HG02973 (cell line): ENCODE data around the gene RHEX.
A peak's percentile ranks its signal among the peaks of the same experiment; 100 is the strongest.
"Not testable (repeated sequence)": the region's sequence is repeated elsewhere in the genome, so short reads cannot be mapped to it uniquely, and the experiment has no call there.

Experiments
- ATAC-seq: cut with Tn5 transposase; IDR thresholded peaks from one replicate; pipeline ENCODE4 v1.9.1; 2021; ENCODE audit warnings: moderate library complexity; ENCODE audit not compliant: unreplicated experiment

Gene RHEX

DNA sequence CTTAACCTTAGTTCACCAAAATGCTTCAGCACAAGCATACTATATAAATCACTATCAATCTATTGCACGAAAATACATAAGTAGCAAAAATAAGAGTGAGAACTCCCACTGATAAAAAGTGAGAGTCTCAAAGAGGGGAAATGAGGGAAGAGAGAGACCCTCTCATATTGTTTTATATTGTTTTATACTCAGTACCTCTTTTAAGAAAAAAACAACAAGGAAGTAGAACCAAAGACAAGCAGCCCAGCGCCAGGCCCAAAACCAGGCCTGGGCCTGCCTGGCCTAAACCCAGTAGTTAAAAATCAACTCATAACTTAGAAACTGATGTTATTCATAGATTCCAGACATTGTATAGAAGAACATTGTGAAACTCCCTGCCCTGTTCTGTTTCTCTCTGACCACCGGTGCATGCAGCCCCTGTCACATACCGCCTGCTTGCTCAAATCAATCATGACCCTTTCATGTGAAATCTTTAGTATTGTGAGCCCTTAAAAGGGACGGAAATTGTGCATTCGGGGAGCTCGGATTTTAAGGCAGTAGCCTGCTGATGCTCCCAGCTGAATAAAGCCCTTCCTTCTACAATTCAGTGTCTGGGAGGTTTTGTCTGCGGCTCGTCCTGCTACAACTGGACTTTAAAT is 5.4 kb downstream of the RHEX start:
- not testable (repeated sequence) for ATAC-seq

DNA sequence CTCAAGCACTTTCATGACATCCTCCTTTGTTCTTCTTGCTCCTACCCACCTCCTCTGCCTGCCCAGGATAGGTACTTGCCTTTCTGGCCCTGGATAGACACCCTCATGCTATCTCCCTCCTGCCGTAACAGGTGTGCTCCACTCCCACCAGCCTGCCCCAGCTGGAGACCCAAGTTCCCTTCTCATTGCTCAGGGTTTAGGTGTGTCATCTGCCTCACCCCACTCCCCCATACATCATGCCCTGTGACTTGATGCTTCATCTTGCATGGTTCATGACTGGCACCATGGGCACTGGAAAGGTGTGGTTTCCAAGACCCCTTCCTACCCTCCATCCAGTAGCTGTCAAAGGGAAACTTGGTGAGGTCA is 5.9 kb downstream of the RHEX start:
- no peak for ATAC-seq

DNA sequence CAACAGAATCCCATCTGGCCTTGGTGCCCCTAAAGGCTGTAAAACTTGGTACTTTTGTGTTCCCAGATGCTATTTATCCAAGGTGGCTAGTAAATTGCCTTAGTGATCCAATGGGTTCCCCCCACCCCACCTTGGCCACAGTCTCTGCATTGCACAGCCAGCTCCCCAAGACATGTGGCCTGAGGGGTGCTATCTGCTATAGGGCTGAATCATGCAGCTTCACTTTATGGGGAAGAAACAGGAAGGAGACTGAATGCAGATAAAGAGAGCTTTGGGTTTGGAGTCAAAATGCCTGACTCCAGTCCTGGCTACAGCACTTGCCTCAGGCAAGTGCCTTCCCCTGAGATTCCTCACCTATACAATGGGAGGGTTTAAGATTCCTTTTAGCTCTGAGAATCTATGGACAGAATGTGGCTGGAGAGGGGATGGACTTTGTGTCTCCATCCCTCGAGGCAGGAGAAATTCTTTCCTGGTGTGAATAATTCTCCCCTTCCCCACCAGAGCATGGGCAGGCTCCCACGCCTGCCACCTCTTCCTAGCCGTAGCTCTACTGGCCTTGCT is 6.5 kb downstream of the RHEX start:
- ATAC-seq, result no peak

DNA sequence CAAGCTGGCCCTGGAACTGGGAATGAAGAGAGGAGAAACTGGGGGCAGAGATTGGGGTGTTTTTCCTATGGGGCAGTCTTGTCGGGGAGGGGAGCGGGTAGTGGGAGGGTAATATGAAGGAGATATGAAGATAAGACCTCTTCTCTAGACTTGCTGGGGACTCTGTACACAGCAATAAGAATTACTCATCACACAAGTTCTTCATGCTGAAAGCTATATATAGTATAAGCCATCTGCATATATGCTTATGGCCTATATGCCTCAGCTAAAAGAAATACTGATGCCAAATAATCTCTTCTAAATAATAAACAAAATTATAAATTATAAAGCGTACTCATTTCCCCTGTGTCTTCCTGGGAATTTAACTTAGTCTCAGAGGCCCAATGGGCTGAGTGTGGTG is 7.9 kb downstream of the RHEX start:
- no peak for ATAC-seq

DNA sequence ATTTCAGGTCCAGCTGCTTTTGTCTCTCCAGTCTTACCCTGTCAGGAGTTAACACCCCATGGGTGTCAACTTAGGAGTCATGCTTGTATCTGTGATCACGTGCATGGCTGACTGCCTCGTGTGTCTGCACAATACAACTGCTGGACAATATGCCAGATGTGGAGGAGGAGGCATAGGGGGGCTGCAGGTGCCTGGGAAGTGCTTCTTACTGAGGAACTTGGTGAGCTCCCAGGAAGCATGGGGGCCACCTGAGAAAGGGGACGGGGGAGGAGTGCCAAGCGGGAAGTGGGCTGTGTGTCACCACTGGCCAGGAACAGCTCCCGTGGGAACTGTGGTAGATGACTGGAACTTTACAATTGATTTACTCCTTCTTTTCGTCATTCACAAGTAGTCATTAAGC is 9.5 kb downstream of the RHEX start:
- ATAC-seq, result no peak

DNA sequence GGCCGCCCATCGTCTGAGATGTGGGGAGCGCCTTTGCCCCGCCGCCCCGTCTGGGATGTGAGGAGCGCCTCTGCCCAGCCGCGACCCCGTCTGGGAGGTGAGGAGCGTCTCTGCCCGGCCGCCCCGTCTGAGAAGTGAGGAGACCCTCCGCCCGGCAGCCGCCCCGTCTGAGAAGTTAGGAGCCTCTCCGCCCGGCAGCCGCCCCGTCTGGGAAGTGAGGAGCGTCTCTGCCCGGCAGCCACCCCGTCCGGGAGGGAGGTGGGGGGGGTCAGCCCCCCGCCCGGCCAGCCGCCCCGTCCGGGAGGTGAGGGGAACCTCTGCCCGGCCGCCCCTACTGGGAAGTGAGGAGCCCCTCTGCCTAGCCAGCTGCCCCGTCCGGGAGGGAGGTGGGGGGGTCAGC is 11.0 kb downstream of the RHEX start:
- ATAC-seq, result not testable (repeated sequence)

DNA sequence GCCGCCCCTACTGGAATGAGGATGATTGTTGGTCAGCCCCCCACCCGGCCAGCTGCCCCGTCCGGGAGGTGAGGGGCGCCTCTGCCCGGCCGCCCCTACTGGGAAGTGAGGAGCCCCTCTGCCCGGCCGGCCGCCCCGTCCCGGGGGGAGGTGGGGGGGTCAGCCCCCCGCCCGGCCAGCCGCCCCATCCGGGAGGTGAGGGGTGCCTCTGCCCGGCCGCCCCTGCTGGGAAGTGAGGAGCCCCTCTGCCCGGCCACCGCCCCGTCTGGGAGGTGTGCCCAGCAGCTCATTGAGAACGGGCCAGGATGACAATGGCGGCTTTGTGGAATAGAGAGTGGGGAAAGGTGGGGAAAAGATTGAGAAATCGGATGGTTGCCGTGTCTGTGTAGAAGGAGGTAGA is 11.5 kb downstream of the RHEX start:
- not testable (repeated sequence) for ATAC-seq

DNA sequence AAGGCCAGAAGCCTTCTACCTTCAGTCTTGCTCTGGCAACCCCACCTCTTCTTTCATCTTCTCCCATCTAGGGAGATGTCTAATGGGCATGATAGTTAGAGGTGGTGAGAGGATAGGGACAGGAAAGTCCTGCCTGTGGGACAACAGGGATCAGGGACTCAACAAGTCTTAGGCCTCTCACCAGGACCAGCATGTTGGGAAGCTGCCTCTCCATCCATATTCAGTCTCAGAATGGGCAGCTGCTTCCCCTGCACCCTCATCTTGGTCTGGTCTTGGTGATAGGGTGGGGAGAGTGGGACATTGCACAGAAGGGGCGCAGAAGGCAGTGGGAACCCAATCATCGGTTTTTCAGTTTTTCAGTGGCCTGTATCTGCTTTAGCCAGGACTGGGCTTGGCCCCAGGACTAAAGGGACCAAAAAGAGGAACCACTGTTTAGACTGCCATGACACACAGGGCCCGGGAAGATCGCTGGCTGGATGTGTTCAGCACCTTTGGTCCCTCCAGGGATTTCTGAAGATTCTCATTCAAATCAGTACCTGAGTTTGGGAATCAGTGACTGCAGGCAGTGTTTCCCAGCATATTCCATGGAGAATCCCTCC is 12.7 kb downstream of the RHEX start:
- no peak for ATAC-seq

DNA sequence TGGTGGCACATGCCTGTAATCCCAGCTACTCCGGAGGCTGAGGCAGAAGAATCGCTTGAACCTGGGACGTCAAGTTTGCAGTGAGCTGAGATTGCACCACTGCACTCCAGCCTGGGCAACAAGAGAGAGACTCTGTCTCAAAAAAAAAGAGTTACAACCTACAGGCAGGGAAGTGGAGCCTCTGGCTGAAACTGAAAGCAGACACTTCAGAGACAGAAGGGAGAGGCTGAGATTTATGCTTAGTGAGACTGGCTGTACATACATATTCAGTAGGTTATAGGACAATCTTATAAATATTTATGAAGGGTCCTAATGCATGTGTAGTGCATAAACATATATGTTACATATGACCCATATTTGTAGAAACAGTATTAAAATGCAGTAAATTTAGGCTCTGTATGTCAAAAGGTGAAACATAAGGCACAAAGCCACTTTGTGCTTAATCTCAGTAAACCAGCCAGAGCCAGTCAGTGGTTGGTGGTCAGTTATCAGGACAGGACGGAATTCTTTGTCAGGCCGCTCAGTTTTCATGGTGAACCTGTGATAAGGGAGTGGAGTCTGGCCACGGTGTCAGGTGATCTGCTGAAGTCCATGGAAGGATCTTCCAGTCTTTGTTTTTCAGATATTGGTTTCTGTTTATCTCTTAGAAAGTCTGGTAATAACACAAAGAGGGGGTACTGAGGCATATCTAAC is 13.7 kb downstream of the RHEX start:
- peak; percentile 89 for ATAC-seq

DNA sequence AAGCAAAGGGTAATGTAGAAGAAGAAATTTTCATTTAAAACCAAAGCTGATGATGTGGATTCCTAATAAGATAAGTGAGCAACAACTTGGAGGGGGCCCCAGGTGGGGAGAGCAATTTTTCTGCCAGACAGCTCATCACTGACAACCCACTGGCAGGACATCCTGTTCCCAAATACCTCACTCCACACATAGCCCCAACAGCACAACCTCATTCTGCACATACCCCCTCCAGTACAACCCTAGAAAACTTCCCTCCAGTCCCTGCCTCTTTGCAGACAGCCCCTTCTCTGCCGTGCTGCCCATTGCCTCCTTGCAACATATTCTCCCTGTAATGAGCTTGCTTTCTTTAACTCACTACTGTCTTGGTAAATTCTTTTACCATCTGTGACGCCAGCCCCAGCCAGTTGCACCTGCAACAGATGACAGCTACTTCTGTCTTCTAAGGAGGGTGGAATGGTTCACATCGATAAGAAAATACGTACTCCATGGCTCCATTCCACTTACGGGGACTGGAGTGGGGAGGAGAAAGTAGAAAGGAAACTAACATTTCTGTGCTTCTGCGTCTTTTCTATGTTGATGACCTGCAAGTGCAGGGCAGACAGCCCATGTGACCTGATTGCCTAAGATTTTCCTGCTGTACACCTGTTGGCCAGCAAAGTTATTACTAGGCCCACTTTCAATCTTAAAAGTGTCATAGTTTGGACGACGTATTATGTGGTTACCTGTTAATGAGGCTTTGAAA is 14.7 kb downstream of the RHEX start:
- ATAC-seq, result peak; percentile 62

DNA sequence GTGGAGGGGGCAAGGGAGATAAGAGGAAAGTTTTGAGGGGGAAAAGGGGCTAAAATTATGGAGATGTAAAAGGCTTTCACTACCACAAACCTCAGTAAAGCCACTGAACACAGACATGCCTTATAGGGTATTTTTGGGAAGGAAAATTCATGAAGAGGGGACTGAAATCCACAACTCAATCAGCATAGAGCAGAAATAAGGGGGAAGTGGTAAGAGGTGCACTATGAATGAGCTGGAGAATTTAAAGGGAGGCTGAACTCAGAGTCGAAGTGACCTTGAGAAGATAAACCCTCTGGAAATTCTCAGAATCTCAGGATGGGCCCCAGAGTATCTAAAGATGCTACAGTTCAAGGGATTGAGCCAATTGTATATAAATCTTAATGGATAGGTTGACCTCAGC is 15.3 kb downstream of the RHEX start:
- no peak for ATAC-seq

DNA sequence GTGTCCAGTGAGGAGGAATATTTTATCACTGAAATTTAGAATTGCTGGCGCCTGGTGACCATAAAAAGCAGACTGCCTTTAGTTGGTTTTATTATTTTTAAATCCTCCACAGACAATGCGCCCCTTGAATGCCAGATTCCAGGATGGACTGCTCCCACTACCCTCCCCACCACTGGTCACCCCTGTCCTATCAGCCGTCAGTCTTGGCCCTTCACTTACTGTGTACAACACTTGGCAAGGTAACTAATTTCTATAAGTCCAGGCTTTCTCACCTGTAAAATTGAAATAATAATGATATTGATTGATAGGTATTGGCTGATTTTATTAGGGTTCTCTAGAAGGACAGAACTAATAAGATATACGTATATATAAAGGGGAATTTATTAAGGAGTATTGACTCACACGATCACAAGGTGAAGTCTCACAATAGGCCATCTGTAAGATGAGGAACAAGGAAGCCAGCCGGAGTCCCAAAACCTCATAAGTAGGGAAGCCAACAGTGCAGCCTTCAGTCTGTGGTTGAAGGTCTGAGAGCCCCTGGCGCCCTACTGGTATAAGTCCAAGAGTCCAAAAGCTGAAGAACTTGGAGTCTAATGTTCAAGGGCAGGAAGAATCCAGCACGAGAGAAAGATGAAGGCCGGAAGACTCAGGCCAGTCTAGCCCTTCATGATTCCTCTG is 17.8 kb downstream of the RHEX start:
- ATAC-seq, result no peak

DNA sequence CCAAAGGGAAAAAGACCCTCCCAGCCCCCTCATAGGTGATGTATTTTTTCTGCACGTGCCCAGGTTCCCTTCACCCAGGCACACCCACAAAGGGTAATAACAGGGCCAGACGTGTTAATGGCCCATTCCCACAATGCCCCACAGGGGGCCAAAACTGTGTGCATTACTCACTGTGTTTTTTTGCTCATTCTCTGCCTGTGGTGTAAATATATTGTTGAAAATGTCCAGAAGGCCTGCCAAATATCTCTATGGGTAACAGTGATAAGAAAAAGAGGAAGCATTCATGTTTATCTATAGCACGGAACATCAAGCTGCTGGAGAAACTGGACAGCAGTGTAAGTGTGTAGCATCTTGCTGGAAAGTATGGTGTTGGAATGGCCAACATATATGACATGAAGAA is 21.9 kb downstream of the RHEX start:
- ATAC-seq, result no peak

DNA sequence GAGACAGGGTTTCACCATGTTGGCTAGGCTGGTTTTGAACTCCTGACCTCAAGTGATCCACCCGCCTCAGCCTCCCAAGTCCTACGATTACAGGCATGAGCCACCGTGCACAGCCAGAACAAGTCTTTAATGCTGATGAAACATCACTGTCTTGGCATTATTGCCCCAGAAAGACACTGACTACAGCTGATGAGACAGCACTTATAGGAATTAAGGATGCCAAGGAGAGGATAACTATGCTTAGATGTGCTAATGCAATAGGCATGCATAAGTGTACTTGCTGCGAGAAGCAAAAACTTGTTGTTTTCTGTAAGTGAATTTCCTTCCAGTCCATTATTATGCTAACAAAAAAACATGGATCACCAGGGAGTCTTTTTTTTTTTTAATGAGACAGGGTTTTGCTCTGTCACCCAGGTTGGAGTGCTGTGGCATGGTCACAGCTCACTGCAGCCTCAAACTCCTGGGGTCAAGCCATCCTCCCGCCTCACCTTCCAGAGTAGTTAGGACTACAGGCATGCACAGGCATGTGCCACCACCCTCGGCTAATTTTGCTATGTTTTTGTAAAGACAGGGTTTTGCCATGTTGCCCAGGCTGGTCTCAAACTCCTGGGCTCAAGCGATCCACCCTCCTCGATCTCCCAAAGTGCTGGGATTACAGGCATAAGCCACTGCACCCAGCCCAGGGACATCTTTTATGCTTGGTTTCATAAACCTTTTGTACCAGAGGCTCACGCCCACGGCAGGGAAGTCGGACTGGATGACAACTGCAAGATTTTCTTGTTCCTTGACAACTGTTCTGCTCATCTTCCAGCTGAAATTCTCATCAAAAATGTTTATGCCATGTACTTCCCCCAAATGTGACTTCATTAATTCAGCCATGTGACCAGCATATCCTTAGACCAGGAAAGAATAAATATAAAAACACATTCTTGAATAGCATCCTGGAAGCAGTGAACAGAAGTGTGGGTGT is 23.1 kb downstream of the RHEX start:
- no peak for ATAC-seq

DNA sequence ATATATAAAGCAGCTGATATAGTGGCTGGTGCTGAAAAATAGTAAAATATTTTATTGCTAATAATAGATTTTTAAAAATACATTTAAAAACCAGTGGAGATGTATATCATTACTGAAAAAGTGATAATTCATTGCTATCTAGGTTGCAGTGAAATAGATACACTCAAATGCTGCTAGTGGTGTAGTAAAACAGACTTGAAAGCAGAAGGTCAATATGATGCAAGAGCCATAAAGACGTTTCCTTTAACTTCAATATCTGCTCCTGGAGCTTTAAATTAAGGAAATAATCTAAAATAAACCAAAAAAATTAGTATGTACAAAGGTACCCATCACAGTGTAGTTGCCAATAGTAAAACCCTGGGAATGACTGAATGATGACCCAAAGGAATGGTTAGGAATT is 26.2 kb downstream of the RHEX start:
- ATAC-seq, result no peak

DNA sequence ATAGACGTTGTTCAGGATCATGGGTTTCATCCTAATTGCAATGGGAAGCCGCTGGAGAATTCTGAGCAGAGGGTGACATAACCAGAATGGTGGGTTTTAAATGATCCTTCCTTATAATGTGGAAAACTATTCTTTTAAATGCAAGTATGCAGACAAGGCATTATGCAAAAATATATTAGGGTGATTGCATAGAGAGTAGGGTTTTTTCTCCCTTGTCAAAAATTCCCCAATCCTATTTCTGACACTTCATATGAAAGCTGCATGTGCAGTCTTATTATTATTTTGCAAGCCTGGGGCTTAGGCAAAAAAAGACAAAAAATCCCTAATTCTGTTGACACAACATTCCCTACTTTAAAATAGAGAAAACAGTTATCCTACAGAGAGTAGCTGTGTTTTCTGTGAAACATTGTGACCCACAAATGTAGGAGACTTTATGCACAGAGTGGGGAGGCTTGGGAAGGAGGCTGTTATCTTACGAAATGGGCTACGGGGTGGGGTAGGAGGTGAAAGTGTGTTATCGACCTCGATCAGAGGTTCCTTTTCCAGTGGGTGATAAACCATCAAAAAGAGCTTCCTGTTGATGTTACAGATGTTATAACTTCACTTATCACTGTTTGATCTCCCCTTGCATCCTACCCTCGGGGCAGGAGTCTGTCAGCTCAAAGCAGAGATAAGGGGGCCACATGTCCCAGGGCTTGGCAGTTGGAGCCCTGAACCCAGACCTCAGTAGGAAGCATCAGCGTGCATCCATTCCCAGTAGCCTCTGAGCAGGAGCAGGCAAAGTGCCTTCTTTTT is 27.2 kb downstream of the RHEX start:
- no peak for ATAC-seq

DNA sequence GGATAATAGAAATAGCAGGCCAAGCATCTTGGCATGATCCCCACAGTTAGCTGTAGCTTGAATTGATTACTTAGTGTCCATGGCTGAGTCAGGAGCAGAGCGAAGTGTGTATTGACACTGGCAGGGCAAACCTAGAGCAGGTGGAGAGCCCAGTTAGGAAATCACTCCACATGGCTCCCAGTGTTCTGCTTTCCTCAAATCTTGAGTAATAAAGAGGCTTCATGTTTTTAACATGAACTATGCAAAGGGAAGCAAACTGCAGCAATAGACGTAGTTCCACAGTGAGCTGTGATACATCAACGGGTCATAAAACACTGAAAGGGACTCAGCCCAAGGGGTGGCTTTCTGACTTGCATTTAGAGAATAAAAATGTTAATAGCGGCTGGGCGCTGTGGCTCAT is 28.9 kb downstream of the RHEX start:
- no peak for ATAC-seq

DNA sequence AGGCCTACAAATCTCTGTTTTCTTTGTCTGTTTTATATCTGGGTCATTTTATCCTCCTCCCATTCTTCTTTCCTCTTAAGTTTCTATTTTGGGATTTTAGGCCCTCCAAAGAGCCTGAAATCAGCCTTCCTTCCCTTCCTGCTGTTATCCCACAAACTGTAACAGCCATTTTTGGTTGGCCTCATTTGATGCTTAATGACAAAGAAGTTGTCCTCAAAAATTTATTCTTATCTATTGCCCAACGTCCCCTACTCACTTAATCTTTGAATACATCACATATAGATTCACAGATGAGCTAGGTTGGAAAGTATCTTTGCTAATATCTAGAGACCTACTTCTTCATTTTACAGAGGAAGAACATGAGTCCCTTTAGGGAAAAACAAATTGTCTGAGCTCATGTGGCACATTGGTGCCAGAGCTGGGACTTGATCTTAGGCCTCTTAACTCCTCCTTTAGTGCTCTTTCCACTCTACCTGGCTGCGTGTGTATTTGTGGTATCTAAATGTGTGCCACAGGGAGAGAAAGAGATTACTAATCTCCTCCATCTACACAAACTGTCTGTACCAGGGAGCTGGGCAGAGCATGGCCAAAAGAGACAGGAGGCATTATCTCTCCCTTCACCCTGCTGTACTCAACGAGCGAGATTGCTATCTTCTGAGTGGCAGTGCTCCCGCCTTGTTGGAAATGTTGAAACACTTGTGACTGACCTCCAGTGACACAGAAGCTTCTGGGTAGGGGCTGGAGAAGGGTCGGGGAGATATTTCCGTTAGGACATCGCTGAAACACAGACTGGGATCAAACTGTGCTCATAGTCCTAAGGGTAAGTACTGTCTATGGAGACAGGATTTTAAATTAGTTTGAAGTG is 30.1 kb downstream of the RHEX start:
- no peak for ATAC-seq
